K562 (cell line): Measurements from ENCODE around the gene RTBDN. TPM values are rescaled to one million over a fixed set of nuclear protein-coding genes. Genes with fewer than 3 reads are reported as not detected.

ENCODE experiments used
- ATF7 ChIP-seq: fragments of 450-650 bp; IDR thresholded peaks from 2 replicates; pipeline ENCODE4 v1.7.1; 2014; ENCODE audit warnings: mild to moderate bottlenecking, moderate library complexity
- BDP1 ChIP-seq: IDR thresholded peaks from 3 replicates; pipeline ENCODE4 v1.6.1; 2011; ENCODE audit not compliant: insufficient read length, insufficient read depth
- CAMTA2 ChIP-seq: fragments of 250-450 bp; sonication (Bioruptor Pico); conservative IDR thresholded peaks from 2 replicates; pipeline ENCODE4 v1.5.1; 2022
- EP400 ChIP-seq: fragments of 450-650 bp; IDR thresholded peaks from 2 replicates; pipeline ENCODE4 v1.6.1; 2017; ENCODE audit warnings: antibody characterized with exemption, mild to moderate bottlenecking, moderate library complexity
- FOXK2 ChIP-seq, 2 experiments: fragments of 450-650 bp; IDR thresholded peaks in 1 of 2; conservative IDR thresholded peaks in 1 of 2; 2 replicates each; pipeline ENCODE4 v1.6.1; 2016; ENCODE audit warnings: low read depth in 2 of 2, mild to moderate bottlenecking in 1 of 2
- GABPB1 ChIP-seq: sonication (generic); formaldehyde crosslinking; IDR thresholded peaks from 2 replicates; pipeline ENCODE4 v1.8.0; 2022; ENCODE audit warnings: mild to moderate bottlenecking, missing genetic modification reagents
- IRF2 ChIP-seq: sonication (generic); formaldehyde crosslinking; IDR thresholded peaks from 2 replicates; pipeline ENCODE4 v1.8.1; 2022; ENCODE audit warnings: mild to moderate bottlenecking, missing genetic modification reagents
- MEF2D ChIP-seq: conservative IDR thresholded peaks from 2 replicates; pipeline ENCODE4 v1.6.1; 2016; ENCODE audit warnings: low read depth, missing genetic modification characterization, missing compliant biosample characterization
- MTA3 ChIP-seq: fragments of 450-650 bp; formaldehyde crosslinking; IDR thresholded peaks from 2 replicates; pipeline ENCODE4 v1.6.1; 2017; ENCODE audit warnings: mild to moderate bottlenecking, borderline replicate concordance
- MYNN ChIP-seq, 2 experiments: sonication (generic); formaldehyde crosslinking in 1 of 2; IDR thresholded peaks; 2 replicates each; pipeline versions ENCODE4 v1.5.0 to v1.6.1; 2016 to 2020; ENCODE audit warnings: antibody characterized with exemption in 1 of 2, missing genetic modification reagents in 1 of 2
- PCBP2 ChIP-seq: fragments of 200-400 bp; formaldehyde crosslinking; IDR thresholded peaks from 2 replicates; pipeline ENCODE4 v1.6.1; 2018; ENCODE audit warnings: low read length, low read depth, mild to moderate bottlenecking, moderate library complexity; ENCODE audit not compliant: poor library complexity, severe bottlenecking
- RCOR1 ChIP-seq, 2 experiments: IDR thresholded peaks; 2 replicates each; pipeline ENCODE4 v1.6.1; 2012; ENCODE audit warnings: low read depth in 2 of 2, low read length in 2 of 2, borderline replicate concordance in 1 of 2, improper control_type of control experiment in 1 of 2
- SIX5 ChIP-seq, 2 experiments: IDR thresholded peaks; 2 replicates each; pipeline ENCODE4 v1.6.1; 2011; ENCODE audit warnings: low read length in 2 of 2, borderline replicate concordance in 1 of 2, low read depth in 1 of 2, mild to moderate bottlenecking in 1 of 2, moderate library complexity in 1 of 2; ENCODE audit not compliant: insufficient read depth in 1 of 2
- SPI1 ChIP-seq: IDR thresholded peaks from 2 replicates; pipeline ENCODE4 v1.6.1; 2011; ENCODE audit warnings: low read depth, low read length, control low read depth, borderline replicate concordance
- TARDBP ChIP-seq: fragments of 450-650 bp; IDR thresholded peaks from 2 replicates; pipeline ENCODE4 v1.6.1; 2016
- TCF7 ChIP-seq: sonication (generic); IDR thresholded peaks from 2 replicates; pipeline ENCODE4 v1.6.1; 2016; ENCODE audit warnings: antibody characterized with exemption, borderline replicate concordance
- TOE1 ChIP-seq, 2 experiments: fragments of 450-650 bp in 1 of 2; sonication (generic) in 1 of 2; formaldehyde crosslinking in 1 of 2; IDR thresholded peaks; 2 replicates each; pipeline versions ENCODE4 v1.7.1 to v1.8.0; 2016 to 2022; ENCODE audit warnings: borderline replicate concordance in 2 of 2, mild to moderate bottlenecking in 2 of 2, antibody characterized with exemption in 1 of 2, inconsistent platforms in 1 of 2, low read depth in 1 of 2, missing genetic modification reagents in 1 of 2, moderate library complexity in 1 of 2
- TRIM24 ChIP-seq, 2 experiments: fragments of 450-650 bp; IDR thresholded peaks; 2 replicates each; pipeline ENCODE4 v1.6.1; 2016
- ZBTB7A ChIP-seq: IDR thresholded peaks from 2 replicates; pipeline ENCODE4 v1.6.1; 2011; ENCODE audit warnings: low read depth, mild to moderate bottlenecking, low read length, moderate library complexity, borderline replicate concordance; ENCODE audit not compliant: control insufficient read depth
- ZEB2 ChIP-seq: fragments of 450-650 bp; IDR thresholded peaks from 2 replicates; pipeline ENCODE4 v1.6.1; 2016
- ZKSCAN3 ChIP-seq: fragments of 250-450 bp; sonication (Bioruptor Pico); IDR thresholded peaks from 2 replicates; pipeline ENCODE4 v1.4.0; 2020
- ZNF253 ChIP-seq: fragments of 250-450 bp; sonication (Bioruptor Pico); conservative IDR thresholded peaks from 2 replicates; pipeline ENCODE4 v1.6.1; 2021; ENCODE audit warnings: mild to moderate bottlenecking
- polyA plus RNA-seq, 8 experiments: library from polyadenylated mRNA; depleted of rRNA in 4 of 8; stranded (reverse) in 5 of 8; unstranded in 3 of 8; fragments of >200 nt; fragmentation: Nextera tagmentation in 2 of 8; fragmentation: Illumina TruSeq in 1 of 8; extraction: Ambion mirVana in 2 of 8; extraction: Trizol in 1 of 8; gene quantifications; 2 replicates each; pipeline versions ENCODE4 v1.2.1 to v1.2.3, GENCODE V29; 2011 to 2014; ENCODE audit warnings: inconsistent platforms in 1 of 8, missing spikeins in 1 of 8
- total RNA-seq, 7 experiments: library from RNA; depleted of rRNA in 6 of 7; stranded (reverse); fragments of >200 nt in 6 of 7; fragmentation: Illumina TruSeq in 2 of 7; extraction: Trizol in 2 of 7; gene quantifications; 2 replicates each; pipeline versions ENCODE4 v1.2.1 to v1.2.3, GENCODE V29; 2011 to 2021; ENCODE audit warnings: low replicate concordance in 1 of 7
- TF ChIP-seq, protein P1 (sequence below), 2 experiments: IDR thresholded peaks; 2 replicates each; pipeline ENCODE4 v1.6.1; 2011; ENCODE audit warnings: borderline replicate concordance in 1 of 2, control low read depth in 1 of 2, low read depth in 1 of 2, low read length in 1 of 2, mild to moderate bottlenecking in 1 of 2, mixed read lengths in 1 of 2, moderate library complexity in 1 of 2; ENCODE audit not compliant: insufficient read depth in 1 of 2, insufficient read length in 1 of 2, poor library complexity in 1 of 2, severe bottlenecking in 1 of 2; ENCODE audit errors: extremely low read depth in 1 of 2
- TF ChIP-seq, protein P2 (sequence below): fragments of 250-450 bp; sonication (Bioruptor Pico); IDR thresholded peaks from 2 replicates; pipeline ENCODE4 v1.9.0; 2021; ENCODE audit warnings: mild to moderate bottlenecking
- TF ChIP-seq, protein P3 (sequence below): fragments of 250-450 bp; sonication (Bioruptor Pico); IDR thresholded peaks from 2 replicates; pipeline ENCODE4 v1.8.0; 2021; ENCODE audit warnings: borderline replicate concordance, mild to moderate bottlenecking, moderate library complexity; ENCODE audit not compliant: poor library complexity, severe bottlenecking

RTBDN gene
- total and polyA plus RNA-seq, 9 of the 15 experiments (the other 6 are each of a cell fraction or from before 2014, with no cell fraction given): 0.20 to 2.3 (median 0.72) TPM; not detected in 1

DNA sequence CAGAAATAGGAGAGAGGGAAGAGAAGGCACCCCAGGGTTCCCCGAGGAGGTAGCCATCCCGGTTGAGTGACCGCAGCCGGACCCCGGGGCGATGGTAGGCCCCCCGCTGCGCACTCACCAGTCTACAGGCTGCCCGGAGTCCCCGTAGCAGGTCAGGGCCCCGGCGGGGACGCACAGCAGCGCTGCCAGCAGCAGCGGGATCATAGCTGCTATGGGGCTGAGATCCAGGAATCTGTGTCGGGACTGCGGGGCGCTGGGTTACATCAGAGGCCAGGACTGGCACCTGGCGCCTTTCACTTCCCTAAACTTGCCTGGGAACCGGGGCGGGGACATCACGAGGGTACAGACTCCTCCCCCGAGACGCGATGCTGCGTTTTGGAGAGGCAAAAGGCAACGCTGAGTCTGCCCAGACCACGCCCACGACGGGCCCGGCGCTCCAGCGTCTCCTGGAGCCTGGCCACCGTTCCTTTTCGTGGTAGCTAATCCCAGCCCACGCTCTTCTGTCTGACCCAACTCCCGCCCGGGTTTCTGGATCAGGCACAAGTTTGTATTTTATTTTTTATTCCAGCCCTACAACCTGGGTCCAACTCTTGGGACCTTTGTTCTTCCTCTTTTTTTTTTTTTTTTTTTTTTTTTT, 46.9 kb upstream of the RTBDN start, which contains the start of gene DNASE2 (continued):
- TF ChIP-seq MTA3 (peak; percentile 75; the same call in 1 of the 2 replicates), SIX5 (IDR thresholded peaks at IDR 0.05; ENCODE audit: borderline replicate concordance in 1 of 2, insufficient read depth in 1 of 2, low read depth in 1 of 2, low read length in 2 of 2) (no peak), RCOR1 (IDR thresholded peaks at IDR 0.05; ENCODE audit: borderline replicate concordance in 1 of 2, low read depth in 2 of 2, low read length in 2 of 2) (peak in 1 of 2 experiments; percentile 70; a peak in 2 of 4 replicates), GABPB1 (CRISPR knock-in tag) (peak; percentile 60; the same call in 1 of the 2 replicates), TRIM24 (IDR thresholded peaks at IDR 0.05) (no peak), MYNN (IDR thresholded peaks at IDR 0.05) (peak; percentile 85), MYNN (CRISPR knock-in tag; IDR thresholded peaks at IDR 0.05) (no peak), FOXK2 (conservative IDR thresholded peaks at IDR 0.05 in 1 of 2, IDR thresholded peaks at IDR 0.05 in 1 of 2; ENCODE audit: low read depth in 2 of 2) (peak in 1 of 2 experiments; percentile 63; a peak in 2 of 4 replicates), ZNF253 (CRISPR knock-in tag) (no peak), ATF7 (peak; percentile 69), MEF2D (tag) (no peak), ZKSCAN3 (CRISPR knock-in tag) (no peak), PCBP2 (no peak), IRF2 (CRISPR knock-in tag) (no peak), TOE1 (IDR thresholded peaks at IDR 0.05; ENCODE audit: borderline replicate concordance) (peak; percentile 73), TOE1 (CRISPR knock-in tag; IDR thresholded peaks at IDR 0.05; ENCODE audit: borderline replicate concordance, low read depth) (no peak), ZEB2 (peak; percentile 3; the same call in 1 of the 2 replicates), TCF7 (0 out of 2 replicates have a peak, but pooled peaks have one; percentile 40), CAMTA2 (CRISPR knock-in tag) (no peak), SPI1 (peak; percentile 97), ZBTB7A (no peak), TARDBP (0 out of 2 replicates have a peak, but pooled peaks have one; percentile 29), BDP1 (no peak), EP400 (peak; percentile 88)
- TF ChIP-seq, protein P1, sequence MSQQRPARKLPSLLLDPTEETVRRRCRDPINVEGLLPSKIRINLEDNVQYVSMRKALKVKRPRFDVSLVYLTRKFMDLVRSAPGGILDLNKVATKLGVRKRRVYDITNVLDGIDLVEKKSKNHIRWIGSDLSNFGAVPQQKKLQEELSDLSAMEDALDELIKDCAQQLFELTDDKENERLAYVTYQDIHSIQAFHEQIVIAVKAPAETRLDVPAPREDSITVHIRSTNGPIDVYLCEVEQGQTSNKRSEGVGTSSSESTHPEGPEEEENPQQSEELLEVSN (IDR thresholded peaks at IDR 0.05; ENCODE audit: borderline replicate concordance in 1 of 2, extremely low read depth in 1 of 2, insufficient read depth in 1 of 2, insufficient read length in 1 of 2, low read depth in 1 of 2, low read length in 1 of 2, poor library complexity in 1 of 2, severe bottlenecking in 1 of 2): peak in 1 of 2 experiments; percentile 56
- TF ChIP-seq, protein P2, sequence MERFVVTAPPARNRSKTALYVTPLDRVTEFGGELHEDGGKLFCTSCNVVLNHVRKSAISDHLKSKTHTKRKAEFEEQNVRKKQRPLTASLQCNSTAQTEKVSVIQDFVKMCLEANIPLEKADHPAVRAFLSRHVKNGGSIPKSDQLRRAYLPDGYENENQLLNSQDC (CRISPR knock-in tag): no peak
- TF ChIP-seq, protein P3, sequence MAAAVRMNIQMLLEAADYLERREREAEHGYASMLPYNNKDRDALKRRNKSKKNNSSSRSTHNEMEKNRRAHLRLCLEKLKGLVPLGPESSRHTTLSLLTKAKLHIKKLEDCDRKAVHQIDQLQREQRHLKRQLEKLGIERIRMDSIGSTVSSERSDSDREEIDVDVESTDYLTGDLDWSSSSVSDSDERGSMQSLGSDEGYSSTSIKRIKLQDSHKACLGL: no peak
